NCI-H2171 (cell line): ENCODE results near the gene PRM1.
A peak's percentile ranks its signal among the peaks of the same experiment; 100 is the strongest.

Source experiments
- DNase-seq: peaks from one replicate; lab custom pipeline; 2025; lab: John Stamatoyannopoulos, UW

The PRM1 gene, protein sequence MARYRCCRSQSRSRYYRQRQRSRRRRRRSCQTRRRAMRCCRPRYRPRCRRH

DNA sequence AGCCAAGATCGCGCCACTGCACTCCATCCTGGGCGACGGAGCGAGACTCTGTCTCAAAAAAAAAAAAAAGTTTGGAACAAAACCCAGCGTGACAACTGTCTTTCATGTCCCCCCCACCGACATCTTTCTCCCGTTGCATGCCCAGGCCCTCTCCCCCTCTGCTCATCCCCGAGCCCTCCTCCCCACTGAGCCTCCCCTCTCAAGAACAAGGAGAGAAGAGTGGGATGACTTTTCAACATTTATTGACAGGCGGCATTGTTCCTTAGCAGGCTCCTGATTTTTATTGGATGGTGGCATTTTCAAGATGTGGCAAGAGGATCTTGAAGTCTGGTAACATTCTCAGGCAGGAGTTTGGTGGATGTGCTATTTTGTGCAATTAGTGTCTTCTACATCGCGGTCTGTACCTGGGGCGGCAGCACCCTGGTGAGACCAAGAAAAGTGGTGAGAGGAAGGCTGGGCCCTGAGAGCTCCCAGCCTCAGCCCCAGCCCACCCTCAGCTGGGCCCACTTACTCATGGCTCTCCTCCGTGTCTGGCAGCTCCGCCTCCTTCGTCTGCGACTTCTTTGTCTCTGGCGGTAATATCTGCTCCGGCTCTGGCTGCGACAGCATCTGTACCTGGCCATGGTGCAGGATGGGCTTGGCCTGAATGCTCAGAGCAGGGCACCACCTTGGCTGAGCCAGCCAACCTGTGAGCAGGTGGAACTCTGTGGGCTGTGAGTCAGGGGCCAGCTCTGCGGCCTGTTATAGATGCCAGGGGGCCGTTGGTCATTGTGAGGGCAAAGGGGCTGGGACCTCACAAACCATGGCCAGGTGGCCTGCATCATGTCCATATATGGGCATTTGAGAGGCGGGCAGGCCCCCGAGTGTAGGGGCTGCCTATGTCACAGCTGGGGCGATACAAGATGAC lies at the start of gene PRM1:
PRM1 (minus strand) TSS at position 715 of the 907 bp plus-strand sequence; CDS start at position 623, 92 bp downstream.
- DNase-seq, result no peak

DNA sequence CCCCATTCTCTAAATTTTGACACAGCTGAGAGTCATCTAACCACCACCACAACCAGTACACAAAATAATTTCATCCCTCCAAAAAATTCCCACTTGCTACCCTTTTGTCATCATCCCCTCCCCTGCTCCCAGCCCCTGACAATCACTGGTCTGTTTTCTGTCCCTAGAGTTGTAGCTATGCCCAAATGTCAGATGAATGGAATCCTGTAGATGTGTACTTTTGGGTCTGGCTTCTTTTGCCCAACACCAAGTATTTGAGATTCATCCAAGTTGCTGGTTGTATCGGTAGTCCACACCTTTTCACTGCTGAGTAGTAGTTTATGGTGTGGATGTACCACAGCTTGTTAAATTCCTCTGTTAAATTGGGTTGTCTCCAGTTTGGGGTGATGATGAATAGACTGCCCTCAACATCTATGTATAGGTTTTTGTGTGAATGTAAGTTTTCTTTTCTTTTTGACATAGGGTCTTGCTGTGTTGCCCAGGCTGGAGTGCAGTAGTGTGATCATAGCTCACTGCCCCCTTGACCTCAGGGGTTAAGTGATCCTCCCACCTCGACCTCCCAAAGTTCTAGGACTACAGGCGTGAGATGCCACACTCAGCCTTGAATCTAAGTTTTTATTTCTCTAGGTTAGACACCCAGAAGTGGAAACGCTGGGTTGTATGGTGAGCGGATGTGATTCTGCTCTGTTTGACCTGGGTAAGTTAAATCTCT lies 49.6 kb upstream of the PRM1 start:
- no peak for DNase-seq

DNA sequence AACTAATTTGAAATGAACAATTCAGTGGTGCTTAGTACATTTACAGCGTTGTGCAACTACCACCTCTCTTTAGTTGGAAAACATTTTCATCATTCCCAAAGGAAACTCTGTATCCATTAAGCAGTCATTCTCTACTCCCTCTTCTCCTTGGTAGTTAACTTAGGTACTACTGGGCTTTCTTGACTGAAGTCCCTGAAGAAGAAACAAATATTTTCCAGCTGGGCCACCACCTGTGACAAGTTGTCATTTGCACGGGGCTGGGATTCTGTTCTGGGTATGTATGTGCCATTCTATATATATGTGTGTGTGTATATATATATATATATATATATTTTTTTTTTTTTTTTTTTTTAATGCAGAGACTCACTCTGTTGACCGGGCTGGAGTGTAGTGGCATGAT lies 48.8 kb upstream of the PRM1 start:
- no peak for DNase-seq

DNA sequence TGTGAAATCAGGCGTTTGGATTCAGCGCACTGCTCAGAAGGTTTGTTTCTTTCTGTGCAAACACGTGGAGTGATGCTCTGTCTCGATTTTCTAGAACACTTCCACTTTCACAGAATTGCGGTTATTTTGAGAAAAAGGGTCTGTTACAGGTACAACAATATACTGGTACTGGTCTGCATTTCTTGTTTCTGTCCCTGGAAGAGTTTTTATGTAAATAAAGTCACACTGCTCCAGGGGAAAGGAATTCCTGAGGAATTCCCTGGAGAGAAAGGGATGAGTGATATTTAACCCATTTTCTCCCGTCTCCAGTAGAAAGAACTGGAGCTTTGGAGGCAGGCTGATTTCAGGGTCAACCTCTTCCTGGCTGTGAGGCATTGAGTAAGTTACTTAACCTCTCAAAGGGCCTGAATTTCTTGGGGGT lies 48.0 kb upstream of the PRM1 start:
- no peak for DNase-seq

DNA sequence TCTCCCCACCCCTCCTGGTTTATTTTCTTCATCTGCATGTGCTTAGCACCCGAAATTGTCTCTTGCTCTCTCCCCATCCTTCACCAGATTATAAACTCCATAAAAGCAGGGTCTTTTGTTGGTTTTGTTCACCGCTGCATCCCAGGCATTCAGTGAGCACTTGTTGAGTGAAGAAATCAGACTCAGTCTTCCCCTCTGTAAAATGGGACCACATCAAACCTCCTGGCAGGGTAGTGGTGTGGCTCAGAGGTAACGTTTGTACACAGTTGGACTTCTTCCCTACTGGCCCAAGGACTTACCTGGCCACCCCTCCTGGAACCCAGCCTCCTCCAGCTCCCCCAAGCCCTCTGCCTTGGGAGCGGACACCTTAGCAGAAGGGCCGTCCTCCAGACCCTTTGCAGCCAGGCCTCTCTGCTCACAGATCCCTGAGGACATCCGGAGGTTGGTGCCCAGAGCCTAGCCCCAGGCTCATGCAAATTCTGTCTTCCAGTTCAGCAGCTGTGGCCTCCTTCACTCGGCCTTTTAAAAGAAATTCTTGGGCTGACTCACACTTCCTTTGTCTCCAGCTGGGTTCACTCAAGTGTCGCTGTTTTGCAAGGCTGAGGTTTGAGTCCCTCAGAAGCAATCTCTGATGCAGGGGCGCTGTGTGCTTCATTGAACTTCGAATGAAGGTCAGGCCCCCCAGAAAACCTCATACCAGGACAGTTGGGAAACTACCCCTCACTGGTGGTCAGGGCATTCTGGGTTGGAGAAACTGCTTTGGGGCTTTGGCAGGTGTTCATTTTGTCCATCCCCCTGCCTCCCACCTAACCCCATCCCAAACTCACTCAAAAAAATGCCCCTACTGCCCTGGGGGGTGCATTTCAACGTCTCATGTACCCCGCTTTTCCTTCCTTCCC lies 47.3 kb upstream of the PRM1 start:
- DNase-seq, result no peak

DNA sequence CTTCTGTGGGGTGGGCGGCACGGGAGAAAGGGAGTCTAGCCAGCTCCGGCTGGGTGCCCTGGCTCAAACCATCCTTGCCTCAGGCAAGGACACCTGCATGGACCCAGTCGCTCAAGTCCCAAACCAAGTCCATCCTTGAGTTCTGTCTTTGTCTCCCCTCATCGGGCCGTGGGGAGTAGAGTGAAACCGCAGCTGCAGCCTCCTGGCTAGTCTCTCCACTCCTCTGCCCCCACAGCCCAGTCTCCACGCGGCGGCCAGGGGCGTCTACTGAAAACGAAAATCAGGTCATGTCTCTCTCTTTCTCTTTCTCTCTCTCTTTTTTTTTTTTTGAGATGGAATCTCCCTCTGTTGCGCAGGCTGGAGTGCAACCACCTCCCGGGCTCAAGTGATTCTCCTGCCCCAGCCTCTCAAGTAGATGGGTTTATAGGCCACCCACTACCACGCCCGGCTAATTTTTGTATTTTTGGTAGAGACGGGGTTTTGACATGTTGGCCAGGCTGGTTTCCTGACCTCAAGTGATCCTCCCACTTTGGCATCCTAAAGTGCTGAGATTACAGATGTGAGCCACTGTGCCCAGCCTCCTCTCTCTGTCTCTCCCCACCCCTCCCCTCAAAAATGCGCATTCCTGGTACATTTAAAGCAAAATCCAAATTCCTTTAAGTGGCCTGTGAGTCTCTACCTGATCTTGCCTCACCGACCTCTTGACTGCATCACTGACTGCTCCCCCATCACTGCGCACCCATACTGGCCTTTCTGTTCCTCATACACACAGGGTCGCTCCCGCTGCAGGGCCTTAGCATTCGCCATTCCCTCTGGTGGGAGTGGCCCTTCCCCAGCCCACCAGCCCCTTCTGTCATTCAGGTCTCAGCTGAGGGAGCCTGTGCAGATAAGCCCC lies 46.4 kb upstream of the PRM1 start:
- no peak for DNase-seq

DNA sequence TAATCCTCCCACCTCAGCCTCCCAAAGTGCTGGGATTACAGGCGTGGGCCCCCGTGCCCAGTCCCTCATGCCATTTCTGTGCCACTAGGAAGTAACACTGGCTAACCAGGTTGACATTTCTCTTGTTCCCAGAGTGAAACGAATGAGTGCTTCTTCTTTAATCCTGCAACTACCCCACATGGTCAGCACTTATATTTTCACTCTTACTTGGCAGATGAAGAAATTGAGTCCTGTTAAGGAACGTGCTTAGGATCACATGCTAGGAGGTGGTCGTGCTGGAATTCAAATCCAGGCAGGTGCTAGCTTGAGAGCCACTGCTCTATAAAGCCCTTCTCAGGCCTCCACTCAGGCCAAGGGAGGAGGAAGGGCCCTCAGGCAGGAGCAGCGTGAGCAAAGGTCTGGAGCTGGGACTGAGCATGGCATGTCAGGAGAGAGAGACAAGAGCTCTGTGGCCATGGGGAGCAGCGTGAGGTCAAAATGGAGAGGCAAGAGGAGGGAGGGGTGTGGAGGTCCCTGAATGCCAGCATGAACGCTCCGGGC lies 45.7 kb upstream of the PRM1 start:
- DNase-seq, result no peak

DNA sequence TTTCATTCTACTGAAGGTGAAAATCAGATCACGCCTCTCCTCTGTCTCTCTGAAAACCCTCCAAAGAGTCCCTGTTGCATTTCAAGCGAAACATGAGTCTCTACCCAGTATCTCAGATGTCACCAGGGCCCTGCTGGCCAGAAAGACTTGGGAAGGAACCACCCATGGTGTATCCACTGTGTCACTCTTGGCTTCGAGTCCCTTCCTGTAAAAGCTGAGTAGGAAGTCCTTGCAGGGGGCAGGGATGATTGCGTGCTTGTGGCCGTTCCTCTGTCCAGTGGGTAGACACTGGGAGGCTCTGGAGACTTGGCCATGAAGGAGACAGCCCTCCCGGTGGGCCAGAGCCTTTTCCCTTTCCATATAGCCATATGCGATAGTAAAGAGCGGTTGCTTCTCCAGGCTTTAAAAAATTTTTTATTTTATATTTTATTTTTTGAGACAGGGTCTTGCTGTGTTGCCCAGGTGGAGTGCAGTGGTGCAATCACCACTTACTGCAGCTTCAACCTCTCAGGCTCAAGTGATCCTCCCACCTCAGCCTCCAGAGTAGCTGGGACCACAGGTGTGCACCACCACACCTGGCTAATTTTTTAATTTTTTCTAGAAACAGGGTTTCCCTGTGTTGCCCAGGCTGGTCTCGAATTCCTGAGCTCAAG lies 45.1 kb upstream of the PRM1 start:
- no peak for DNase-seq

DNA sequence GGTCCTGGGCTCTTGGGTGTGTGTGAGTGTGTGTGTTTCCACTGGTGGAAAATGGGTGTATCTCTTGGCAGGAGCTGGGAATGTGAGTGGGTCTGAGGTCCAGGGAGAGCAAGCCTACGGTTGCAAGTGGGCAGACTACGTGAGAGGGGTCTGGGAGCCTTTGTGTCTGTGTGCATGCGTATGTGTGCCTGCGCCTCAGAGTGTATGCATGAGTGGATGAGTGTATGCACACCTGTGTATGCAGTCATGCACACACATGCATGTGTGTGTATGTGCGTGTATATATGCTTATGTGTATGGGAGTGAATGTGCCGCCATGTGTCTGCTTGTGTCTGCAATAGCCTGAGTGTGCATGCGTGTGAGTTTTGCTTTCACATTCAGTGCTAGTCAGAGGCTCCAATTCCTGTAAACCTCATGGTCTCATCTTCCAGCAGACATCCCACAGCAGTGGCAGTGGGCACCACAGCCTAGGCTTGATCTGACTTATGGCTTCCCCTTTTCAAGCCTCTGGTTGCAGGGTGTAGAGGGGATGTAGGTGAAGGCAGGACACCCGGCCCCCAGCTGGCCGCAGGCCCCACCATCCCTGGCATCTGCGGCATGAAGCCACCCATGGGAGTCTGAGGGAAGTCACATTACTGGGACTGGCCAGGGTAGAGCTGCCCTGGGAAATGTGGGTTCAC lies 44.4 kb upstream of the PRM1 start:
- DNase-seq, result no peak

DNA sequence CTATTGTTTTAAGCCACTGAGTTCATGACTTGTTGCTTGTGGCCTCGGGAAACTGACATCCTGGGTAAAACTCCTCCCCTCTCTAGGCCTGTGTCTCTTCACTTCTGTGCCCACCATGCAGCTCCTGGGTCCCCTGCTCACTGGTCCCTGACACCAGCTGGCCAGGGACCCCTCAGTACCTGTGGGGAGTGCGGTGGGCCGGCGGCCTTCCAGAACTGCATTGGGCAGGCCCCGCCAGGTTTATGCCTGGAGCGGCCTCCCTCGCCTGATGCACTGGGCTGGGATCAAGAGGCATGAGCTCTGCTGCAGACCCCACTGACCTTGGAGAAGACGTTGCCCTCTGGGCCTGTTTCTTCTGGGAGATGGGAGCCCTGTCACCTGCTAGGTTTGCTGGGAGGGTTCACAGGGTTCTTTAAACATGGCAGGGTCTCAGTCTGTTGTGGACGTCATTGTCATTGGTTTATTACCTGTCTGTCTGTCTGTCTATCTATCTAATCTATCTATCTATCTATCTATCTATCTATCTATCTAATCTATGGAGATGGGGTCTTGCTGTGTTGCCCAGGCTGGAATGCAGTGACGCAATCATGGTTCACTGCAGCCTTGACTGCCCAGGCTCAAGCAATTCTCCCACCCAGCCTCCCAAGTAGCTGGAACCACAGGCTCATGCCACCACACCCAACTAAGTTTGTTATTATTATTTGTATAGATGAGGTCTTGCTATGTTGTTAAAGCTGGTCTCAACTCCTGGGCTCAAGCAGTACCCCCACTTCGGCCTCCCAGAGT lies 42.6 kb upstream of the PRM1 start:
- no peak for DNase-seq

DNA sequence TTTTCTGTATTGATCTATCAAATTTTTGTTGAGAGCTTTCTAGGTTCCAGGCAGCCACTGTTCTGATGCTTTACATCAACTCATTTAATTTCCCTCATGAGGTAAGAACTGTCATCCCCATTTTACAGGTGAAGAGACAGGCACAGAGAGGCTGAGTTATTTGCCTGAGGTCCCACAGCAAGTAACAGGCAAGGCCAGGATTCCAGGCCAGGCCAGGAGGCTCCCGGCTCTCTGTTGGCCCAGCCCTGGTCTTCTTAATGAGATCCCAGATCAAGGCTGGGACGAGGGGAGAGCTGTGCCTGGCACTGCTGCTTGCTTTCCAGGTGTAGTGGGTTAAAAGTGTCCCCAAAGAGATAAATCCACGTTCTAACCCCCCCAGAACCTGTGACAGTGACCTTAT lies 41.7 kb upstream of the PRM1 start:
- no peak for DNase-seq

DNA sequence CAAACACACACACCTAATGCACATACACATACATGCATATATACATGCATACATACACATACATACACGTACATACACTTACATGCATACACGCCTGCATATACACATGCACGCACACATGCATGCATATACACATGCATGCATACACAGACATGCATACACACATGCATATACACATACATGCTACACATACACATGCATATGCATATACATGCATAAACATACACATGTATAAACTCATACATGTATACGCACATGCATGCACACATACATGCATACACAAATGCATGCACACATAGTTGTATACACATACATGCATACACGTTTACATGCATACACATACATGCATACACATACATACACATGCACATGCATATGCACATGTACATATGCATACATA lies 40.5 kb upstream of the PRM1 start:
- no peak for DNase-seq

DNA sequence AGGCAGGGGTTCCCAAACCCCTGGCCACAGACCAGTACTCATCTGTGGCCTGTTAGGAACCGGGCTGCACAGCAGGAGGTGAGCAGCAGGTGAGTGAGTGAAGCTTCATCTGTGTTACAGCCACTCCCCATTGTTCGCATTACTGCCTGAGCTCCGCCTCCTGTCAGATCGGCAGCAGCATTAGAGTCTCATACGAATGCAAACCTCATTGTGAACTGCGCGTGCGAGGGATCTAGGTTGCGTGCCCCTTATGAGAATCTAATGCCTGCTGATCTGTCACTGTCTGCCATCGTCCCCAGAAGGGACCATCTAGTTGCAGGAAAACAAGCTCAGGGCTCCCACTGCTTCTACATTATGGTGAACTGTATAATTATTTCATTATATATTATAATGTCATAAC lies 39.0 kb upstream of the PRM1 start:
- peak; percentile 21 for DNase-seq

DNA sequence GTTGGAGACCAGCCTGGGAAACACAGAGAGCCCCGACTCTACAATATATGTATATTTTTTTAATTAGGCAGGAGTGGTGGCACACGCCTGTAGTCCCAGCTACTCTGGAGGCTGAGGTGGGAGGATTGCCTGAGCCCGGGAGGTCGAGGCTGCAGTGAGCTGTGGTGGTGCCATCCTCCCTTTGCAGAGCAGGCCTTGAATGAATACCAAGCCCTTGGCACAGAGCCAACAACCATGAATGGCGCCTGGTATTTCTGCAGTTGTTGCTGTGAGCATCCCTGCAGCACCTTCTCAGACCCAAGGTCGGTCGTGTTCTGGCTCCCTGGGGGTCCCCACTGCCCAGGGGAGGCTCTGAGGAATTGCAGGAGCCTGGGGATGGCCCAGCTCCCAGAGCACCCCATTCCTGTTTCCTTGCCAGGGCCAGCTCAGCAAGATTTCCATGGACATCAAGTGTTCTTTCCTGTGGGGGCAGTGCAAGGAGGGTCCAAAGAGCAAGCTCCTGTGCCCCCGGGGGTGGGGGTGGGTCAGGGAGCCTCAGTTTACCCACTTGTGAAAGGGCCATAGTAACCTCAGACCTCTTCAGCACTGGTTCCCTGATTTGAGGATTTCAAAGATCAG lies 38.5 kb upstream of the PRM1 start:
- DNase-seq, result peak; percentile 19

DNA sequence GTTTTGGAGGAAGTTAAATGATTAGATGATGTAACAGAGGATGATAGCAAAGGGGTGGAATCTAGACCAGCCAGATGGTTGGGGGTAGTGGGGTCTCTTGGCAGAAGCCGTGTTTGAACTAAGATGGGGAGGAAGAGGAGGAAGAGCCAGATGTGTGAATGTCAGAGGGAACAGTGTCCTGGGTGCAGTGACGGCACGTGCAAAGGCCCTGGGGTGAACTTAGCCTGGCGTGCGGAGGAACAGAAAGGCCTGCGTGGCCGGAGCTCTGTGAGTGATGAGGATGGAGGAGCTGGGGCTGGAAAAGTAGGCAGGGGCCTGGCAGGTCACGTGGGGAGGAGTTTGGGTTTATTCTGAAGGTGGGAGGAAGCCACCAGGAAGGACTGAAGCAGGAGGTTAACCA lies 37.7 kb upstream of the PRM1 start:
- no peak for DNase-seq

DNA sequence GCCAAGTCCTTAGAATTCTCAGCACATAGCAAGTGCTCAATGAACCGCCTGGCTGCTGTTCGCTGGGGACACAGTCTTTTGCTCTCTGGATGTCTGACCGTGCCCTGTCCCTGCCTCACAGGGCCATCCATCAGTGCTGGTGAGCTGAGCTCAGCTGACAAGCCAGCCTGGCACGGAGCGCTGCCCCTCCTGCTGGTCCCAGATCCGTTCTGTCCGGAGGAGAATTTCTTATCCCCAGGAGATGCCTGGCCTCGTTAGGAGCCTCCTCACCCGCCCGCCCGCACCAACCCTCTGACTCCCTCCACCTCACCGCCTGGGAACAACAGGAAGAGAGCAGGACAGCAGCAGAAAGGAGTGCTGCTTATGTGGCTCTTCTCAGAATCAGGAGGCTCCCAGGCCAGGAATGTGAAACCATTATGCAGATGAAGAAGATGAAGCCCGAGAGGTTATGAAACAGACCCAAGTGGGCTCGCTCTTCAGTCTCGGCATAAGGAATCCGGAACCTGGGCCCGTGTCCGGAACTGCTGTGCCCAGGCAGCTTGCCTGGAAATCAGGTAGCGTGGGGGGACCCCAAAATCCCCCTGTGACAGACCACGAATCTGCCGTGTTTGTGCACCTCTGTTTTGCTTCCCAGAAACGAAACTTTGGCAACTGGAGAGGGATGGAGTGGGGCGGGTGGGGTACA lies 35.3 kb upstream of the PRM1 start:
- DNase-seq, result no peak

DNA sequence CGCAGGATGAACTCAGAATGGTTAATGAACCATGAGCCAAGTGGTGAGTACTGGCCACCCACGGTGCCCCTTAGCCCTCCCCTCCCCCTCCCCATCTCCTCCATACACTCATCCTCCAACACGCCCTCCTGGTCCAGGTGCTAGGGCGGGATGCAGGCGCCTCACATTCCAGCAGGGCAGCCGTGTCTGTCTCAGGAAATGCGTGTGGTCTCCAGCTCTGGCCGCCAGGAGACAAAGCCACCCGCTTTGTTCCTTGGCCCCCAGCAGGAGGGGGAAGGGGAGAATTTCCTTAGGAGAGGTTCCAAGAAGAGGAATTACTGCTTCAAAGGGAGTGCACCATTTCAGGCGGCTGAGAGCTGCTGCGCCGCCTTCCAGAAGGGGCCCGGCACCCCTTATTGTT lies 34.4 kb upstream of the PRM1 start:
- DNase-seq, result no peak
